Stimulated activated CD4-positive, alpha-beta T cell treated with anti-CD3 and anti-CD28 coated beads, Interleukin-4, amount 100 ng/mL, for 48 hours (primary cell): ENCODE measurements around the gene ADGRG3.

Experiments used
- DNase-seq, 2 donors: peaks; one replicate each; pipeline ENCODE4 v3.0.0-alpha.2; 2020; ENCODE audit warnings: low read depth in 2 of 2

Gene ADGRG3

DNA sequence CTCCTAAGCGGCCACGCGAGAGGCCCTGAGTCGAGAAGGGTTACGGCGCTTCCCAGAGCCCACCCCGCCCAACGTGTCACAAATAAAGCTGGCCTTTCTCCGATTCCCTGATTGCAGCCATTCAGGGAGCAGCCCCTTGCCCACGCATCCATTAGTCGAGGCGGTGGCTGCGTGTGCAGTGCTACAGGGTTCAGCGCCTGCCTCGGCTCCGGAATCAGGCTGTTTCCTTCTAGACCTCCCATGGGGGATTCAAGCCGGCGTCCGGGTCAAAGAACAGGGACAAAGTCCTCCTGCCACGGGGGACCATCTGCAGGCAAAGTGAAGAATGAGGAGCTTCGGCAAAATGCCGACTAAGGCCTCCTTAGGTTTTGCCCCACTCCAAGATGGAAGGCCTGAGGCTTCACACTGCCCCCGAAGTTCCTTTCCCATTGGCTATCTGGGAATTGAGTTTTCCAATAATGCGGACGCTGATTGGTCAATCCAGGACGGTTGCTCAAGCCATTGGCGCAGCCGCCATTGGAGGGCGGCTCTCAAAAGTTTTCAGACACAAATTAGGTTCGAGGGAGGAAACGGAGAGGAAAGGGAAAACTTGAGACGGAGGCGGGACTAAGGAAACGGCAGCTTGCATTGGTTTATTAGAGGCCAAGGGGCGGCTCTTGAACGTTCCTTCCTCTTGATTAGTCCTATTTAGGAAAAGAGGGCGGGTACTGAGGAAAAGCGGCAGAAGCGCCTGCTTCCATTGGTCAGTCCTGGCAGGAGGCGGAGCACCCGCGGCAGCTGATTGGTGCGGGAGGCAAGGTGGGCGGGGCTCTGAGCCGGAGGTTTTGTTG is 67.0 kb downstream of the ADGRG3 start:
- DNase-seq: peak; percentile 94 to 96

DNA sequence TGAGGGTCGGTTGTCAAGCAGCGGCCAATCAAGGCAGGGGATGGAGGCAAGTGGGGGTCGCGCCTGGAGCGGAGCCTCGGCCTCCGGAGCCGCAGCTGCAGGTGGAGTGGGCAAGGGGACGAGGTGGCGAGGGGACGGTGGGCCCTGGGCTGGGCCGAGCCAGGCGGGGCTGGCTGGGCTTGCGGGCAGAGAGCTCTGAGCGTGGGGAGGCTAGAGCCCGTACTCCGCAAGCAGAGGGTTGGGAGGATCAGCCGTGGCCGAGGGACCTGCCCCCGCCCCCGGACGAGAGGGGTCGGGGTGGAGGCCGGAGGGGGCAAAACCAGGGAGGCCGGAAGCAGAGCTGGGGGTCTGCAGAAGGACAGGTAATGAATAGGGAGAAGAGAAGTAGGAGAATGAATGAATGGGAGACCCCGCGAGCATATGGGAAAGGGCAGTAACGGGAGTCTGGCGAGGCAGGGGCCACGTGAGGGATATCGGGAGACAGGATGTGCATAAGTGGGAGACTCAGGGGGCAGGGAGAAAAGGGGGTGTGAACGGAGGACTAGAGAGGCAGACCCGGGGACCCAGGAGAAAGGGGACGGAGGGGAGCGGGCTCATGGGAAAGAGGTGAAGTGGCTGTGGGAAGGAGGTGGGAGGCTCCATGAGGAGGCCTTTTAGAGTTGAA is 67.8 kb downstream of the ADGRG3 start, which contains the start of gene KATNB1:
Gene KATNB1, plus strand, starts transcription at position 16 of the 664 bp plus-strand sequence. CDS start 1,474 bp downstream, outside the sequence.
- DNase-seq: no peak

DNA sequence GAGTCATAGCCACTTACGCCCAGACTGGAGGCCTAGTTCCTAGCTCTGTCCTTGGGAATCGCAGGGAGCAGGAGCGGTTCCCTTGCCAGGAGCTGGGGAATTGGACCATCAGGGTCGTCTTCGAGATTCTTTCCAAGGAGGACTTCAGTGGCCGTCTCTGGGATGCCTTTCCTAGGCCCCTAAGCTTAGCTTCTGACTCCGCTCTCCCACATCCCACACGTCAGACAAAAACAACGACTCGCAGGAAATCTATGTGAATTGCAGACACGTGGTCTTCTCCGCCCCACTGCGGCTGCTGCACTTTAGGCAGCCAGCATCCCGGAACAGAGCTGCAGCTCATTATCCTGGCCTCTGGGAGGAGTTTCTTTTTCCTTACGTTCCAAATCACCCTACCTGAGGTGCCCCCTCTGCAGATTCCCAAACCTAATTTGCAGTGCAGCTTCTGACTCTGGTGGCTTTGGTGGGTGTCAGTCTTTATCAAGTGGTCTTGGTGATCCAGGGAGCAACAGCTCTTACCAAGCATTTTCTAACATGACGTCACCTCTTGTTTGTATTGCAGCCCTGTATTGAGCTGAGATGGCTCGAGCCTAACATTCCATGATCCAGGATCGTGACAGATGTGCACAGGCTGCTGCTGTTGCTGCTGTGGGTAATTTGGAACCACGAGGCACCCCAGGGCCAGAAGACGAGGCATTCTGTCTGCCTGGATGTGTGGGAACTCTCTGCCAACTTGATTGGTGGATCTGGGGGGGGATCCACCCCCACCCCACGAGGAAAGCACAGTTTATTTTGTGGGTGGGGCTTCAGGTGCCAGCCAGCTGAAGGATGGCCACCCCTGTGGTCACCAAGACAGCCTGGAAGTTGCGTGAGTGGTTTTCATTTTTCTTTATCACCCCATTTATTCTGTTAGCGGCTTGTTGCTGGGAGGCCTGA is 68.6 kb downstream of the ADGRG3 start:
- DNase-seq: peak in 1 of 2 donors; percentile 27

DNA sequence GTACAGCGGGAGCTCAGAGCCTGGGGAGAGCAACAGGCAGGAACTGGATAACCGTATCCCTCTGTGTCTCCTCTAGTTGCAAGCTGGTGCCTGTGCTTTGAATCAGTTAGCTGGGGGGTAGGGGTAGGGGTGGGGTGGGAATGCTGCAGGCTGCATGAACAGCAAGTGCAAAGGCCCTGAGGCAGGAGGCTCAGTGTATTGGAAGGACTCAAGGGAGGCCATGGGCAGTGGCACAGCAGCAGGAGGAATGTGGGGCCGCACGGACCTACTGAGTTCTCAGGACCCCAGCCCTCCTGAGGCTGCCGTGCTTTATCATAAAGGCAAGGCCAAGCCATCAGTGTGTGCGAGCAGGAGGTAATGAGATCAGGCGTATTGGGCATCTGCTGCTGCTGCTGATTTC is 70.7 kb downstream of the ADGRG3 start:
- no peak for DNase-seq
